Measurements from ENCODE around the gene RARS2. TPM values are rescaled to one million over a fixed set of nuclear protein-coding genes. Genes with fewer than 3 reads are reported as not detected.
A peak's percentile ranks its signal among the peaks of the same experiment; 100 is the strongest.

Gene RARS2
- total and polyA plus RNA-seq, 2 experiments from 2014 or later: 30.7 to 77.4 TPM

- Histone ChIP-seq H3K36me3 (peaks cover 1% of the 10 kb centered on the region), H3K4me1 (ENCODE audit: low read depth) (no peaks in the 10 kb centered on the region), H3K4me3 (no peak overlapping the region), H3K27ac (no peak overlapping the region), H3K9me3 (ENCODE audit: low read depth) (no peaks in the 10 kb centered on the region), H3K27me3 (no peaks in the 10 kb centered on the region)
- no peak for DNase-seq (ENCODE audit: low read depth in 1 of 2, low spot score in 1 of 2)
- TF ChIP-seq CTCF (IDR thresholded peaks at IDR 0.05; ENCODE audit: low read depth, low read length): no peak
Measured at GRCh38 chr6:87573307-87574024, 16.3 kb downstream of the RARS2 start.

- no peak for DNase-seq (ENCODE audit: low read depth in 1 of 2, low spot score in 1 of 2)
- H3K4me1 ChIP-seq (ENCODE audit: low read depth): no peaks in the 10 kb centered on the region
- H3K4me3 ChIP-seq: no peak overlapping the region
- no peak overlapping the region for H3K27ac ChIP-seq
- no peaks in the 10 kb centered on the region for H3K27me3 ChIP-seq
- TF ChIP-seq CTCF (IDR thresholded peaks at IDR 0.05; ENCODE audit: low read depth, low read length): no peak
- H3K36me3 ChIP-seq: peaks cover 6% of the 10 kb centered on the region
- no peaks in the 10 kb centered on the region for H3K9me3 ChIP-seq (ENCODE audit: low read depth)
Measured at GRCh38 chr6:87572883-87573282, 16.9 kb downstream of the RARS2 start.

GRCh38 chr6:87572021-87572420, 17.8 kb downstream of the RARS2 start:
- no peak for DNase-seq (ENCODE audit: low read depth in 1 of 2, low spot score in 1 of 2)
- Histone ChIP-seq H3K9me3 (ENCODE audit: low read depth) (no peaks in the 10 kb centered on the region), H3K27ac (no peak overlapping the region), H3K27me3 (no peaks in the 10 kb centered on the region), H3K4me3 (no peak overlapping the region), H3K4me1 (ENCODE audit: low read depth) (no peaks in the 10 kb centered on the region), H3K36me3 (peaks cover 6% of the 10 kb centered on the region)
- no peak for TF ChIP-seq CTCF (IDR thresholded peaks at IDR 0.05; ENCODE audit: low read depth, low read length)

GRCh38 chr6:87561017-87561416, 28.8 kb downstream of the RARS2 start:
- H3K4me3 ChIP-seq: no peak overlapping the region
- DNase-seq (ENCODE audit: low read depth in 1 of 2, low spot score in 1 of 2): no peak
- H3K4me1 ChIP-seq (ENCODE audit: low read depth): no peaks in the 10 kb centered on the region
- no peak for TF ChIP-seq CTCF (IDR thresholded peaks at IDR 0.05; ENCODE audit: low read depth, low read length)
- H3K27me3 ChIP-seq: no peaks in the 10 kb centered on the region
- H3K27ac ChIP-seq: peak overlapping the region; percentile 5
- H3K36me3 ChIP-seq: peaks cover 31% of the 10 kb centered on the region
- H3K9me3 ChIP-seq (ENCODE audit: low read depth): no peaks in the 10 kb centered on the region

- peaks cover 33% of the 10 kb centered on the region for H3K36me3 ChIP-seq
- no peak overlapping the region for H3K4me3 ChIP-seq
- DNase-seq (ENCODE audit: low read depth in 1 of 2, low spot score in 1 of 2): no peak
Measured at GRCh38 chr6:87558446-87558845, 31.3 kb downstream of the RARS2 start.

More at GRCh38 chr6:87558446-87558845, 31.3 kb downstream of the RARS2 start:
- Histone ChIP-seq H3K27ac (no peak overlapping the region), H3K27me3 (no peaks in the 10 kb centered on the region), H3K4me1 (ENCODE audit: low read depth) (no peaks in the 10 kb centered on the region), H3K9me3 (ENCODE audit: low read depth) (no peaks in the 10 kb centered on the region)
- TF ChIP-seq CTCF (IDR thresholded peaks at IDR 0.05; ENCODE audit: low read depth, low read length): no peak
